GM12878 (cell line): ENCODE measurements around the gene SRC. TPM values are rescaled to one million over a fixed set of nuclear protein-coding genes. Genes with fewer than 3 reads are reported as not detected.

Source experiments
- ATAC-seq: fragments of 200-7000 bp; cut with Tn5 transposase; 3 replicates; pipeline ENCODE4 v1.9.1; 2020; ENCODE audit warnings: mild to moderate bottlenecking, moderate library complexity
- BruUV-seq: library from RNA; stranded (reverse); fragments of 400-500 nt; replicated peaks from 2 replicates; lab custom pipeline; 2021; lab: Mats Ljungman, UMichigan
- CTCF ChIA-PET: fragments of 300-600 bp; sonication (Branson Sonifier 250); formaldehyde crosslinking; extraction: SDS; loops from one replicate; lab custom pipeline; 2021; ENCODE audit warnings: inconsistent platforms; lab: Yijun Ruan, JAX
- POLR2A ChIA-PET: fragments of 350-600 bp; formaldehyde crosslinking; extraction: SDS; loops from one replicate; lab custom pipeline; 2021; ENCODE audit warnings: inconsistent platforms; lab: Charles Lee
- RAD21 ChIA-PET: fragments of 300-600 bp; sonication (Branson Sonifier 250); formaldehyde crosslinking; loops from one replicate; lab custom pipeline; 2023; ENCODE audit warnings: antibody characterized with exemption; ENCODE audit not compliant: unreplicated experiment; lab: Charles Lee
- SMC1A ChIA-PET: fragments of 300-600 bp; sonication (Branson Sonifier 250); formaldehyde crosslinking; loops from one replicate; lab custom pipeline; 2023; ENCODE audit not compliant: unreplicated experiment, uncharacterized antibody; lab: Charles Lee
- DNase-seq: peaks from one replicate; pipeline ENCODE4 v3.0.0-alpha.2; 2011; ENCODE audit warnings: low read depth, low spot score
- FAIRE-seq: peaks from 3 replicates; lab custom pipeline; 2011; peaks lifted over from hg19 to GRCh38; lab: Jason Lieb, UNC
- H2AFZ ChIP-seq: 2 replicates; pipeline ENCODE4 v1.6.0; 2011; ENCODE audit warnings: low read depth, low read length, control low read depth; ENCODE audit not compliant: control insufficient read depth
- H3K27ac ChIP-seq: 2 replicates; pipeline ENCODE4 v1.5.1; 2011; ENCODE audit warnings: control low read depth; ENCODE audit not compliant: control insufficient read depth, insufficient read depth
- H3K27me3 ChIP-seq, 2 experiments: replicated peaks in 1 of 2; 2 replicates each; pipeline versions ENCODE4 v1.6.0 to v1.6.1; 2011; ENCODE audit warnings: low read length in 1 of 2; ENCODE audit not compliant: control insufficient read depth in 2 of 2, insufficient read depth in 2 of 2
- H3K36me3 ChIP-seq, 2 experiments: 2 replicates each; pipeline ENCODE4 v1.5.1; 2011; ENCODE audit warnings: low read length in 1 of 2; ENCODE audit not compliant: control insufficient read depth in 2 of 2, insufficient read depth in 2 of 2
- H3K4me1 ChIP-seq: 2 replicates; pipeline ENCODE4 v1.6.1; 2011; ENCODE audit warnings: mild to moderate bottlenecking, low read length, moderate library complexity, mixed read lengths; ENCODE audit not compliant: control insufficient read depth, insufficient read depth
- H3K4me2 ChIP-seq: 2 replicates; pipeline ENCODE4 v1.6.0; 2011; ENCODE audit warnings: control low read depth; ENCODE audit not compliant: control insufficient read depth, insufficient read depth
- H3K4me3 ChIP-seq: fragments of 200-600 bp; sonication (generic); 2 replicates; pipeline ENCODE4 v1.5.1; 2016
- H3K79me2 ChIP-seq: 2 replicates; pipeline ENCODE4 v1.6.0; 2011; ENCODE audit warnings: low read length; ENCODE audit not compliant: control insufficient read depth, insufficient read depth
- H3K9ac ChIP-seq: 2 replicates; pipeline ENCODE4 v1.8.0; 2011; ENCODE audit warnings: low read length, control low read depth, mixed read lengths; ENCODE audit not compliant: control insufficient read depth, insufficient read depth
- H3K9me3 ChIP-seq: replicated peaks from 3 replicates; pipeline ENCODE4 v1.5.1; 2011; ENCODE audit warnings: mild to moderate bottlenecking, low read length; ENCODE audit not compliant: control insufficient read depth, insufficient read depth
- H4K20me1 ChIP-seq: 2 replicates; pipeline ENCODE4 v1.6.0; 2011; ENCODE audit not compliant: control insufficient read depth, insufficient read depth
- BHLHE40 ChIP-seq, 2 experiments: fragments of 450-650 bp in 1 of 2; IDR thresholded peaks; 2 replicates each; pipeline ENCODE4 v1.6.1; 2011 to 2017; ENCODE audit warnings: low read depth in 2 of 2, borderline replicate concordance in 1 of 2, improper control_type of control experiment in 1 of 2, low read length in 1 of 2, mild to moderate bottlenecking in 1 of 2
- CBX5 ChIP-seq: sonication (generic); IDR thresholded peaks from 2 replicates; pipeline ENCODE4 v1.6.1; 2016; ENCODE audit warnings: low read depth, moderate library complexity, mild to moderate bottlenecking, inconsistent platforms
- NR2C2 ChIP-seq: IDR thresholded peaks from 2 replicates; pipeline ENCODE4 v1.6.1; 2011; ENCODE audit warnings: borderline replicate concordance, low read depth; ENCODE audit not compliant: control insufficient read depth, insufficient read length
- PAX5 ChIP-seq: IDR thresholded peaks from 2 replicates; pipeline ENCODE4 v1.6.1; 2011; ENCODE audit warnings: low read depth, low read length, borderline replicate concordance
- POLR2AphosphoS2 ChIP-seq: IDR thresholded peaks from 2 replicates; pipeline ENCODE4 v1.6.1; 2011; ENCODE audit warnings: low read depth, mild to moderate bottlenecking, low read length, improper control_type of control experiment, moderate library complexity
- RAD21 ChIP-seq: IDR thresholded peaks from 2 replicates; pipeline ENCODE4 v1.6.1; 2011; ENCODE audit warnings: mild to moderate bottlenecking, low read depth, low read length, moderate library complexity; ENCODE audit not compliant: insufficient read depth
- TAF1 ChIP-seq: IDR thresholded peaks from 2 replicates; pipeline ENCODE4 v1.6.1; 2011; ENCODE audit warnings: mild to moderate bottlenecking, low read depth, low read length, borderline replicate concordance
- YBX1 ChIP-seq: fragments of 450-650 bp; IDR thresholded peaks from 2 replicates; pipeline ENCODE4 v1.6.1; 2016; ENCODE audit warnings: antibody characterized with exemption
- ZBTB4 ChIP-seq: fragments of 450-650 bp; formaldehyde crosslinking; IDR thresholded peaks from 2 replicates; pipeline ENCODE4 v1.4.0; 2022; ENCODE audit warnings: mild to moderate bottlenecking, moderate library complexity
- ZNF207 ChIP-seq: fragments of 450-650 bp; IDR thresholded peaks from 2 replicates; pipeline ENCODE4 v1.6.1; 2014; ENCODE audit warnings: antibody characterized with exemption, mild to moderate bottlenecking, borderline replicate concordance
- ZNF217 ChIP-seq: fragments of 450-650 bp; IDR thresholded peaks from 2 replicates; pipeline ENCODE4 v1.6.1; 2017; ENCODE audit warnings: antibody characterized with exemption, mild to moderate bottlenecking
- ZSCAN29 ChIP-seq: fragments of 450-650 bp; IDR thresholded peaks from 2 replicates; pipeline ENCODE4 v1.6.1; 2017; ENCODE audit warnings: mild to moderate bottlenecking, moderate library complexity
- WGBS: methylation state at CpG from one replicate; pipeline ENCODE4 v1.1.6; 2016; ENCODE audit warnings: low lambda C conversion rate; ENCODE audit not compliant: insufficient replicate concordance, insufficient coverage; ENCODE audit errors: missing lambda C conversion rate; 5-methylcytosine and 5-hydroxymethylcytosine counted together
- in situ Hi-C: fragments of 300-500 bp; cut with MboI; formaldehyde crosslinking; loops from 9 replicates; pipeline ENCODE4 v1.14.3; 2018; ENCODE audit warnings: mixed read lengths
- intact Hi-C: fragments of 100-400 bp; cut with micrococcal nuclease; formaldehyde crosslinking; loops from one replicate; pipeline ENCODE4 v1.14.2; 2022; ENCODE audit not compliant: unreplicated experiment
- polyA plus RNA-seq, 11 experiments: library from polyadenylated mRNA; depleted of rRNA in 4 of 11; unstranded in 6 of 11; stranded (reverse) in 5 of 11; fragments of >200 nt; fragmentation: Nextera tagmentation in 4 of 11; fragmentation: Illumina TruSeq in 1 of 11; extraction: Ambion mirVana in 4 of 11; extraction: Trizol in 1 of 11; gene quantifications; 1 replicate in 1 of 11; 2 replicates in 10 of 11; pipeline versions ENCODE4 v1.2.1 to v1.2.3, GENCODE V29; 2011 to 2016; ENCODE audit warnings: inconsistent platforms in 2 of 11, missing spikeins in 2 of 11, low read depth in 1 of 11
- total RNA-seq, 4 experiments: library from RNA; depleted of rRNA in 3 of 4; stranded (reverse); fragments of >200 nt in 3 of 4; fragmentation: Illumina TruSeq in 1 of 4; extraction: Trizol in 1 of 4; gene quantifications; 2 replicates each; pipeline versions ENCODE4 v1.2.1 to v1.2.3, GENCODE V29; 2013 to 2021

Gene SRC
- total and polyA plus RNA-seq, 10 of the 15 experiments (the other 5 are each of a cell fraction or from before 2014, with no cell fraction given), result 0.60 to 71.3 (median 27.2) TPM

GRCh38 chr20:37385659-37386504, 39.9 kb downstream of the SRC start:
- H3K4me2 ChIP-seq, result no peak overlapping the region
- H2AFZ ChIP-seq, result no peak overlapping the region
- intact Hi-C loops, result no loop called here
- WGBS, result 94% methylated on average over 25 of the region's 25 CpGs
- no peak for TF ChIP-seq POLR2AphosphoS2
- no peak for TF ChIP-seq TAF1
- TF ChIP-seq CBX5, result no peak
- TF ChIP-seq ZSCAN29, result no peak
- TF ChIP-seq ZBTB4 (CRISPR knock-in tag), result no peak
- no peak for TF ChIP-seq BHLHE40 (IDR thresholded peaks at IDR 0.05; ENCODE audit: borderline replicate concordance in 1 of 2, low read depth in 2 of 2, low read length in 1 of 2)
- TF ChIP-seq ZNF217, result no peak
- no peak for TF ChIP-seq ZNF207
- TF ChIP-seq YBX1, result no peak
- TF ChIP-seq RAD21, result no peak
- no peak for TF ChIP-seq NR2C2
- no peak for TF ChIP-seq PAX5
- ChIA-PET CTCF (interaction anchor here (0.7 to 5.3 kb wide), 13 partner anchors 10 to 190 kb away, joined by 3 to 44 read pairs (median 5); partner anchors contain the start of gene MANBAL), SMC1A (interaction anchor here (0.9 to 5.9 kb wide), 6 partner anchors 29 to 147 kb away, joined by 3 to 37 read pairs (median 6); no protein-coding TSS in a partner anchor), POLR2A (interaction anchor here (1.0 kb wide), 1 partner anchor 115 kb away, joined by 4 read pairs; no protein-coding TSS in a partner anchor), RAD21 (interaction anchor here (1.9 to 5.2 kb wide), 3 partner anchors 50 to 115 kb away, joined by 8 to 28 read pairs (median 26); no protein-coding TSS in a partner anchor)
- peaks cover 24 to 63% of the 10 kb centered on the region in 2 experiments for H3K36me3 ChIP-seq
- no peak overlapping the region for H3K27ac ChIP-seq
- no peak overlapping the region for H3K4me3 ChIP-seq
- H3K9ac ChIP-seq, result no peak overlapping the region
- H4K20me1 ChIP-seq, result no peaks in the 10 kb centered on the region
- ATAC-seq (no peak), FAIRE-seq (no peak), DNase-seq (no peak)
- no peaks in the 10 kb centered on the region for H3K9me3 ChIP-seq
- peaks cover 32% of the 10 kb centered on the region for H3K4me1 ChIP-seq
- H3K79me2 ChIP-seq, result peaks cover 13% of the 10 kb centered on the region
- in situ Hi-C loops, result no loop called here
- H3K27me3 ChIP-seq, result no peaks in the 10 kb centered on the region
- no TSS peak for BruUV-seq
